HepG2 (cell line): Measurements from ENCODE around the gene FPGS. TPM values are rescaled to one million over a fixed set of nuclear protein-coding genes. Genes with fewer than 3 reads are reported as not detected.

ENCODE experiments used
- CBX1 ChIP-seq: IDR thresholded peaks from one replicate; pipeline ENCODE4 v1.6.1; 2016; ENCODE audit warnings: antibody characterized with exemption, low read depth
- FOXC1 ChIP-seq: sonication (generic); formaldehyde crosslinking; IDR thresholded peaks from 2 replicates; pipeline ENCODE4 v1.8.0; 2022; ENCODE audit warnings: mild to moderate bottlenecking, missing genetic modification reagents, borderline replicate concordance
- GATAD2A ChIP-seq: IDR thresholded peaks from 2 replicates; pipeline ENCODE4 v1.6.1; 2016
- HDAC2 ChIP-seq: sonication (generic); formaldehyde crosslinking; IDR thresholded peaks from 2 replicates; pipeline ENCODE4 v1.4.0; 2020; ENCODE audit warnings: missing genetic modification reagents
- JUNB ChIP-seq: sonication (generic); formaldehyde crosslinking; IDR thresholded peaks from 2 replicates; pipeline ENCODE4 v1.8.0; 2022; ENCODE audit warnings: missing genetic modification reagents, mild to moderate bottlenecking, borderline replicate concordance
- KDM5B ChIP-seq: sonication (generic); formaldehyde crosslinking; IDR thresholded peaks from 2 replicates; pipeline ENCODE4 v1.4.0; 2020; ENCODE audit warnings: missing genetic modification reagents, mild to moderate bottlenecking, borderline replicate concordance
- MEIS1 ChIP-seq: sonication (generic); formaldehyde crosslinking; IDR thresholded peaks from 2 replicates; pipeline ENCODE4 v1.9.0; 2021; ENCODE audit warnings: mild to moderate bottlenecking, missing genetic modification reagents, moderate library complexity, borderline replicate concordance
- MLLT10 ChIP-seq: sonication (generic); formaldehyde crosslinking; IDR thresholded peaks from 2 replicates; pipeline ENCODE4 v1.4.0; 2020; ENCODE audit warnings: missing genetic modification reagents
- NFYB ChIP-seq: sonication (generic); formaldehyde crosslinking; IDR thresholded peaks from 2 replicates; pipeline ENCODE4 v1.4.0; 2020; ENCODE audit warnings: missing genetic modification reagents
- POLR2G ChIP-seq: fragments of 200-400 bp; formaldehyde crosslinking; IDR thresholded peaks from 2 replicates; pipeline ENCODE4 v1.6.1; 2018; ENCODE audit warnings: mild to moderate bottlenecking, low read depth, low read length, moderate library complexity
- RARG ChIP-seq: sonication (generic); formaldehyde crosslinking; IDR thresholded peaks from 2 replicates; pipeline ENCODE4 v1.4.0; 2020; ENCODE audit warnings: low read depth, mild to moderate bottlenecking, missing genetic modification reagents
- SP1 ChIP-seq, 2 experiments: fragments of 450-650 bp in 1 of 2; sonication (generic) in 1 of 2; formaldehyde crosslinking in 1 of 2; IDR thresholded peaks; 2 replicates each; pipeline versions ENCODE4 v1.4.0 to v1.6.1; 2016 to 2020; ENCODE audit warnings: missing genetic modification reagents in 1 of 2
- SUZ12 ChIP-seq: fragments of 150-350 bp; IDR thresholded peaks from 2 replicates; pipeline ENCODE4 v1.6.1; 2014; ENCODE audit warnings: low read depth, low read length
- TAF15 ChIP-seq: fragments of 200-400 bp; formaldehyde crosslinking; IDR thresholded peaks from one replicate; pipeline ENCODE4 v1.6.1; 2018; ENCODE audit warnings: mild to moderate bottlenecking, low read depth, low read length; ENCODE audit not compliant: poor library complexity, severe bottlenecking
- ZBTB20 ChIP-seq: sonication (generic); formaldehyde crosslinking; IDR thresholded peaks from 2 replicates; pipeline ENCODE4 v1.8.1; 2023; ENCODE audit warnings: missing genetic modification reagents, low read depth, mild to moderate bottlenecking, borderline replicate concordance
- ZFP41 ChIP-seq: sonication (generic); formaldehyde crosslinking; IDR thresholded peaks from 2 replicates; pipeline ENCODE4 v1.4.0; 2020; ENCODE audit warnings: mild to moderate bottlenecking, missing genetic modification reagents, borderline replicate concordance
- ZNF180 ChIP-seq: sonication (generic); formaldehyde crosslinking; IDR thresholded peaks from 2 replicates; pipeline ENCODE4 v1.4.0; 2020; ENCODE audit warnings: low read depth, missing genetic modification reagents, borderline replicate concordance
- ZNF234 ChIP-seq: sonication (generic); formaldehyde crosslinking; conservative IDR thresholded peaks from 2 replicates; pipeline ENCODE4 v1.5.1; 2020; ENCODE audit warnings: mild to moderate bottlenecking, missing genetic modification reagents
- ZNF317 ChIP-seq: sonication (generic); formaldehyde crosslinking; IDR thresholded peaks from 2 replicates; pipeline ENCODE4 v1.5.0; 2020; ENCODE audit warnings: mild to moderate bottlenecking, missing genetic modification reagents
- ZNF576 ChIP-seq: sonication (generic); formaldehyde crosslinking; IDR thresholded peaks from 2 replicates; pipeline ENCODE4 v1.4.0; 2020; ENCODE audit warnings: mild to moderate bottlenecking, missing genetic modification reagents
- ZNF7 ChIP-seq: IDR thresholded peaks from 2 replicates; pipeline ENCODE4 v1.6.1; 2016; ENCODE audit warnings: missing biosample characterization, missing genetic modification reagents
- ZNF816 ChIP-seq: sonication (generic); formaldehyde crosslinking; IDR thresholded peaks from 2 replicates; pipeline ENCODE4 v1.8.0; 2022; ENCODE audit warnings: missing genetic modification reagents, mild to moderate bottlenecking, borderline replicate concordance
- ZNF83 ChIP-seq: sonication (generic); formaldehyde crosslinking; IDR thresholded peaks from 2 replicates; pipeline ENCODE4 v1.4.0; 2020; ENCODE audit warnings: missing genetic modification reagents, mild to moderate bottlenecking, borderline replicate concordance
- polyA plus RNA-seq, 8 experiments: library from polyadenylated mRNA; depleted of rRNA in 3 of 8; stranded (reverse) in 7 of 8; unstranded in 1 of 8; fragments of >200 nt; fragmentation: Illumina TruSeq in 4 of 8; extraction: Trizol in 4 of 8; gene quantifications; 2 replicates each; pipeline versions ENCODE4 v1.2.1 to v1.2.3, GENCODE V29; 2011 to 2016; ENCODE audit warnings: low read depth in 4 of 8, missing spikeins in 1 of 8, mixed read lengths in 1 of 8; ENCODE audit not compliant: insufficient read depth in 1 of 8
- total RNA-seq, 5 experiments: library from RNA; depleted of rRNA; stranded (reverse); fragments of >200 nt; fragmentation: Illumina TruSeq; extraction: Trizol; gene quantifications; 2 replicates each; pipeline ENCODE4 v1.2.3, GENCODE V29; 2016; ENCODE audit warnings: low read depth in 1 of 5
- TF ChIP-seq, protein P1 (sequence below): sonication (generic); formaldehyde crosslinking; IDR thresholded peaks from 2 replicates; pipeline ENCODE4 v1.8.1; 2022; ENCODE audit warnings: mild to moderate bottlenecking, missing genetic modification reagents
- TF ChIP-seq, protein P2 (sequence below): sonication (generic); formaldehyde crosslinking; IDR thresholded peaks from 2 replicates; pipeline ENCODE4 v1.5.1; 2020; ENCODE audit warnings: missing genetic modification reagents, mild to moderate bottlenecking, borderline replicate concordance
- TF ChIP-seq, protein P3 (sequence below): sonication (generic); formaldehyde crosslinking; IDR thresholded peaks from 2 replicates; pipeline ENCODE4 v1.5.1; 2020; ENCODE audit warnings: missing genetic modification reagents, mild to moderate bottlenecking, borderline replicate concordance
- TF ChIP-seq, protein P4 (sequence below): IDR thresholded peaks from 2 replicates; pipeline ENCODE4 v1.6.1; 2012; ENCODE audit warnings: inconsistent platforms

FPGS gene
- total and polyA plus RNA-seq, 2 of the 13 experiments (the other 11 are each of a cell fraction or from before 2014, with no cell fraction given) = 35.6 to 36.8 TPM

- no peak for TF ChIP-seq JUNB (CRISPR knock-in tag)
- no peak for TF ChIP-seq SUZ12
- no peak for TF ChIP-seq ZNF317 (CRISPR knock-in tag)
- TF ChIP-seq ZNF7 (CRISPR knock-in tag) = no peak
- TF ChIP-seq, protein P1, sequence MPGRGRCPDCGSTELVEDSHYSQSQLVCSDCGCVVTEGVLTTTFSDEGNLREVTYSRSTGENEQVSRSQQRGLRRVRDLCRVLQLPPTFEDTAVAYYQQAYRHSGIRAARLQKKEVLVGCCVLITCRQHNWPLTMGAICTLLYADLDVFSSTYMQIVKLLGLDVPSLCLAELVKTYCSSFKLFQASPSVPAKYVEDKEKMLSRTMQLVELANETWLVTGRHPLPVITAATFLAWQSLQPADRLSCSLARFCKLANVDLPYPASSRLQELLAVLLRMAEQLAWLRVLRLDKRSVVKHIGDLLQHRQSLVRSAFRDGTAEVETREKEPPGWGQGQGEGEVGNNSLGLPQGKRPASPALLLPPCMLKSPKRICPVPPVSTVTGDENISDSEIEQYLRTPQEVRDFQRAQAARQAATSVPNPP (CRISPR knock-in tag) = no peak
- TF ChIP-seq TAF15 = no peak
- TF ChIP-seq POLR2G = no peak
- TF ChIP-seq ZBTB20 = no peak
- TF ChIP-seq ZNF576 (CRISPR knock-in tag) = no peak
- TF ChIP-seq ZFP41 (CRISPR knock-in tag) = no peak
- TF ChIP-seq KDM5B = no peak
- no peak for TF ChIP-seq MEIS1
- TF ChIP-seq ZNF234 (CRISPR knock-in tag) = no peak
- TF ChIP-seq, protein P2, sequence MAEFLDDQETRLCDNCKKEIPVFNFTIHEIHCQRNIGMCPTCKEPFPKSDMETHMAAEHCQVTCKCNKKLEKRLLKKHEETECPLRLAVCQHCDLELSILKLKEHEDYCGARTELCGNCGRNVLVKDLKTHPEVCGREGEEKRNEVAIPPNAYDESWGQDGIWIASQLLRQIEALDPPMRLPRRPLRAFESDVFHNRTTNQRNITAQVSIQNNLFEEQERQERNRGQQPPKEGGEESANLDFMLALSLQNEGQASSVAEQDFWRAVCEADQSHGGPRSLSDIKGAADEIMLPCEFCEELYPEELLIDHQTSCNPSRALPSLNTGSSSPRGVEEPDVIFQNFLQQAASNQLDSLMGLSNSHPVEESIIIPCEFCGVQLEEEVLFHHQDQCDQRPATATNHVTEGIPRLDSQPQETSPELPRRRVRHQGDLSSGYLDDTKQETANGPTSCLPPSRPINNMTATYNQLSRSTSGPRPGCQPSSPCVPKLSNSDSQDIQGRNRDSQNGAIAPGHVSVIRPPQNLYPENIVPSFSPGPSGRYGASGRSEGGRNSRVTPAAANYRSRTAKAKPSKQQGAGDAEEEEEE = no peak
- TF ChIP-seq NFYB = no peak
- no peak for TF ChIP-seq CBX1
- TF ChIP-seq ZNF180 (CRISPR knock-in tag) = no peak
- TF ChIP-seq, protein P3, sequence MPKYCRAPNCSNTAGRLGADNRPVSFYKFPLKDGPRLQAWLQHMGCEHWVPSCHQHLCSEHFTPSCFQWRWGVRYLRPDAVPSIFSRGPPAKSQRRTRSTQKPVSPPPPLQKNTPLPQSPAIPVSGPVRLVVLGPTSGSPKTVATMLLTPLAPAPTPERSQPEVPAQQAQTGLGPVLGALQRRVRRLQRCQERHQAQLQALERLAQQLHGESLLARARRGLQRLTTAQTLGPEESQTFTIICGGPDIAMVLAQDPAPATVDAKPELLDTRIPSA (CRISPR knock-in tag) = no peak
- TF ChIP-seq RARG (CRISPR knock-in tag) = no peak
- no peak for TF ChIP-seq SP1 (IDR thresholded peaks at IDR 0.05)
- no peak for TF ChIP-seq SP1 (CRISPR knock-in tag; IDR thresholded peaks at IDR 0.05)
- TF ChIP-seq FOXC1 (CRISPR knock-in tag) = no peak
- TF ChIP-seq HDAC2 = no peak
- no peak for TF ChIP-seq ZNF83 (CRISPR knock-in tag)
- TF ChIP-seq, protein P4, sequence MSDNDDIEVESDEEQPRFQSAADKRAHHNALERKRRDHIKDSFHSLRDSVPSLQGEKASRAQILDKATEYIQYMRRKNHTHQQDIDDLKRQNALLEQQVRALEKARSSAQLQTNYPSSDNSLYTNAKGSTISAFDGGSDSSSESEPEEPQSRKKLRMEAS = no peak
- no peak for TF ChIP-seq MLLT10 (CRISPR knock-in tag)
- no peak for TF ChIP-seq ZNF816 (CRISPR knock-in tag)
- TF ChIP-seq GATAD2A (CRISPR knock-in tag) = 0 out of 2 replicates have a peak, but pooled peaks have one; percentile 14
These were observed 35.8 kb downstream of the FPGS start (continued) for GRCh38 chr9:127838375-127839078.
